ENCODE data around the gene TMEM131.

Gene TMEM131

DNA sequence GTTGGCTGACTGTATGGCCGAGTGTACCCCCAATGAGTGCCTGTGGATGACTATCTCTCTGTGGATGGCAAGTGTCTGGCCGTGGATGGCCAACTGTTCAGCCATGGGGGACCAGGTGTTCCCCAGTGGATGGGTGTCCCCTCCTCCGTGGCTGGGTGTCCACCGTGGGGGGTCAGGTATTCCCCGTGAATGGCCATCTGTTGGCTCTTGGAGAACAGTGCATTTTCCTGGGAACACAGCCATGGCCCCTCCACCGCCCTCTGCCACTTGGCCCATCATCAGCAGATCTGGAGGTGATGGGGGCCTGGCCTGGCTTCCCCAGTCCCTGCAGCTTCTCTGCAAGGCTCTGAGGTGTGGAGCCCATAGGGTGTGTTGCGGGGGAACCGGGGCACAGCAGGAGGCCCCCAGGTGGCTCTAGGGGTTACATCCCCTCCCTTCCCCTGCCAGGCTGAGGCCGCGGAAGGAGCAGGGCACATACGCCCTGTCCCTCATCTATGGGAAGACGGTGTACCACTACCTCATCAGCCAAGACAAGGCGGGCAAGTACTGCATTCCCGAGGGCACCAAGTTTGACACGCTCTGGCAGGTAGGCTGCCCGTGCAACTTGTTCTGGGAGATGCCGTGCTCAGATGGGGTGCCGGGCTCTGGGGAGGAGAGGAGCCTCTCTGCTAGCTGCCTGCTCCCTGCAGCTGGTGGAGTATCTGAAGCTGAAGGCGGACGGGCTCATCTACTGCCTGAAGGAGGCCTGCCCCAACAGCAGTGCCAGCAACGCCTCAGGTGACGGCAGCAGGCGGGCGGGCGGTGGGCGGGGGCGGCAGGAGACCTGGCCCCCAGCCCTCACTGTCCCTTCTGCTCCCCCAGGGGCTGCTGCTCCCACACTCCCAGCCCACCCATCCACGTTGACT lies 263.1 kb downstream of the TMEM131 start:
- Histone ChIP-seq H3K36me3 (no peaks in the 10 kb centered on the region), H3K4me1 (no peaks in the 10 kb centered on the region), H3K9me3 (peaks cover 0 to 10% (median 0%) of the 10 kb centered on the region in 3 donors), H3K27ac (no peak overlapping the region), H3K27me3 (peaks cover 0 to 3% of the 10 kb centered on the region in 2 donors), H3K4me3 (no peak overlapping the region)
- intact Hi-C loops (cut with DNase I; ENCODE audit: low total_unique reads) = no loop called here
- DNase-seq = peak in 1 of 2 donors; percentile 43
- TF ChIP-seq, protein P1, sequence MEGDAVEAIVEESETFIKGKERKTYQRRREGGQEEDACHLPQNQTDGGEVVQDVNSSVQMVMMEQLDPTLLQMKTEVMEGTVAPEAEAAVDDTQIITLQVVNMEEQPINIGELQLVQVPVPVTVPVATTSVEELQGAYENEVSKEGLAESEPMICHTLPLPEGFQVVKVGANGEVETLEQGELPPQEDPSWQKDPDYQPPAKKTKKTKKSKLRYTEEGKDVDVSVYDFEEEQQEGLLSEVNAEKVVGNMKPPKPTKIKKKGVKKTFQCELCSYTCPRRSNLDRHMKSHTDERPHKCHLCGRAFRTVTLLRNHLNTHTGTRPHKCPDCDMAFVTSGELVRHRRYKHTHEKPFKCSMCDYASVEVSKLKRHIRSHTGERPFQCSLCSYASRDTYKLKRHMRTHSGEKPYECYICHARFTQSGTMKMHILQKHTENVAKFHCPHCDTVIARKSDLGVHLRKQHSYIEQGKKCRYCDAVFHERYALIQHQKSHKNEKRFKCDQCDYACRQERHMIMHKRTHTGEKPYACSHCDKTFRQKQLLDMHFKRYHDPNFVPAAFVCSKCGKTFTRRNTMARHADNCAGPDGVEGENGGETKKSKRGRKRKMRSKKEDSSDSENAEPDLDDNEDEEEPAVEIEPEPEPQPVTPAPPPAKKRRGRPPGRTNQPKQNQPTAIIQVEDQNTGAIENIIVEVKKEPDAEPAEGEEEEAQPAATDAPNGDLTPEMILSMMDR (IDR thresholded peaks at IDR 0.05) = no peak

DNA sequence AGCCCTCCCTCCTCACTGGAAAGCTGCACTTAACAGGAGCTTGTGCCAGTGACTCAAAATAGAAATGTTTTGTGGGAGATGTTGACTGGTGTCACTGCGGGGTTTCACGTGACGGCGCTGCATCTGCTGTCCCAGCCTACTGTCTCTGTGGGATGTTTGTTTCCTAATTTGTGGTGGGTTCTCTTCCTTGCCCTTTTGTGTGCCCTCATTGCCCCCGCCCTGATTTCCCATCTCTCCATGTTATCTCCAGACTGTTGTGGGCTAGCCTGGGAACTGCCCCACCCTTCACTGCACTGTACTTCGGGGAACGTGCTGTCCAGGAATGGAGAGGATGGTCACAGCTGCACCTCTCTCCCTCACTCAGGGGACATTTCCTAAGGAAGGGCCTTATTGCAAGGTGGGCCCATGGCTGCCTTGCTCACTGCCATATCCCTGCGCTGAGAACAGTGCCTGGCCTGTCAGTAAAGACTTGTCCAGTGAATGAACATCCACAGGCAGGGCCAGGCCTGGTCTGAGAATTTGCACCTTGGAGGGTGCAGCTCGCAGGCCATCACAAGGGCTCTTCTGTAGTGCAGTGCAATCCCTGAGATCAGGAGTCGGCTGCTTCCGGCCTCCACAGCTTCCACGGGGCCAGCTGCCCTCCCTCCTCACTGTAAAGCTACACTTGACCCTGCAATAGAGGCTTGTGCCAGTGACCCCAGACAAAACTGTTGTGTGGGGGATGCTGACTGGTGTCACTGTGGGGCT lies 264.3 kb downstream of the TMEM131 start:
- TF ChIP-seq, protein P1 (IDR thresholded peaks at IDR 0.05) = no peak
- H3K4me1 ChIP-seq = no peaks in the 10 kb centered on the region
- H3K27ac ChIP-seq = no peak overlapping the region
- H3K36me3 ChIP-seq = no peaks in the 10 kb centered on the region
- H3K4me3 ChIP-seq = no peak overlapping the region
- peaks cover 0 to 3% of the 10 kb centered on the region in 2 donors for H3K27me3 ChIP-seq
- intact Hi-C loops (cut with DNase I; ENCODE audit: low total_unique reads) = no loop called here
- peaks cover 0 to 10% (median 0%) of the 10 kb centered on the region in 3 donors for H3K9me3 ChIP-seq
- peak in 1 of 2 donors; percentile 48 for DNase-seq

DNA sequence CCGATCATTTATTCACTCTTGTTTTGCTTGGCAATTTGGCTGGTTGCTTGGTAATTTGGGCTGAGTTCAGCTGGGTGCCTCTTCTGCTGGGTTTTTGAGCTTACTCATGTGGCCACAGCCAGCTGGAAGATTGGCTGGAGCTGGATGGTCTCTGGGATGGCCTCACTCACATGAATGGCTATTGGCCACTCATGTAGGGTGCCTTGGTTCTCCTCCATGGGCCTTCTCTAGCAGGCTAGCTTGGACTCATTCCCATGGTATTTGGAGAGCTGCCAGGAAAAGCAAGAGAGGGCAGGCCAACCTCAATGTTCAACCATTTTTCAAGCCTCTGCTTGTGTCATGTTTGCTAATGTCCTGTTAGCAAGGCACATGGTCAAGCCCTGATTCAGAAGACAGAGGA lies 265.5 kb downstream of the TMEM131 start:
- no peak for DNase-seq
- H3K27ac ChIP-seq = no peak overlapping the region
- H3K9me3 ChIP-seq = peaks cover 0 to 10% (median 0%) of the 10 kb centered on the region in 3 donors
- H3K4me1 ChIP-seq = no peaks in the 10 kb centered on the region
- H3K36me3 ChIP-seq = no peaks in the 10 kb centered on the region
- no peak overlapping the region for H3K4me3 ChIP-seq
- peaks cover 0 to 3% of the 10 kb centered on the region in 2 donors for H3K27me3 ChIP-seq
- TF ChIP-seq, protein P1 (IDR thresholded peaks at IDR 0.05) = no peak
- intact Hi-C loops (cut with DNase I; ENCODE audit: low total_unique reads) = no loop called here

DNA sequence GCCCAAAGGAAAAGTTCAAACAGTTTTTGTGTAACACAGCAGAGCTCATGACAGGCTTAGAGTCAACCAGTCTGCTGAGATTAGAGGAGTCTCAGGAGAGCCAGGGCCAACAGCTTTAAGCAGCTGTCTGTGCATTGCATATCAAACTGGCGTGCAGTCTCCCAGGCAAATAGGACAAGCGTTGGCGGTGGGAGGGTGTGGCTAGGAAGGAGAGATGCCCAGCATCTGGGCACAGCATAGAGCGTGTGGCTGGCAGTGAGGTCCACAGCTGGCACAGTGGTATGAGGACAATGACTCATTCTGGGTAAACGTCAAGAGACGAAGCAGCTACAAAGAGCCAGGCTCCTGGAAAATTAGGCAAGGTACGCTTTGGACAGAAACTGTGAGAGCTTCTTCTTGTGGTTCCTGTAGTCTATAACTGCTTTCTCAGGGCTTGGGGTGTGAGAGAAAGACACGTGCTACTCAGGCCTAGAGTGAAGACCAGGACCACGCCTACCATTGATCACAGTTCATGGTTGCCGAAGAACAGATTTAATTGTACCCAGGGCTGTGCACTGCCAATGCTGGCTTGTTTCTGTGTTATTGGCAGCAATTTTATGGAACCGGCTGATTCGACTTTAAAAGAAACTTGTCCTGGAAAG lies 267.5 kb downstream of the TMEM131 start:
- H3K9me3 ChIP-seq = peaks cover 0 to 10% (median 0%) of the 10 kb centered on the region in 3 donors
- TF ChIP-seq, protein P1 (IDR thresholded peaks at IDR 0.05) = no peak
- no peak overlapping the region for H3K27ac ChIP-seq
- no peaks in the 10 kb centered on the region for H3K36me3 ChIP-seq
- intact Hi-C loops (cut with DNase I; ENCODE audit: low total_unique reads) = no loop called here
- peaks cover 0 to 13% of the 10 kb centered on the region in 2 donors for H3K27me3 ChIP-seq
- H3K4me3 ChIP-seq = no peak overlapping the region
- H3K4me1 ChIP-seq = no peaks in the 10 kb centered on the region
- no peak for DNase-seq

DNA sequence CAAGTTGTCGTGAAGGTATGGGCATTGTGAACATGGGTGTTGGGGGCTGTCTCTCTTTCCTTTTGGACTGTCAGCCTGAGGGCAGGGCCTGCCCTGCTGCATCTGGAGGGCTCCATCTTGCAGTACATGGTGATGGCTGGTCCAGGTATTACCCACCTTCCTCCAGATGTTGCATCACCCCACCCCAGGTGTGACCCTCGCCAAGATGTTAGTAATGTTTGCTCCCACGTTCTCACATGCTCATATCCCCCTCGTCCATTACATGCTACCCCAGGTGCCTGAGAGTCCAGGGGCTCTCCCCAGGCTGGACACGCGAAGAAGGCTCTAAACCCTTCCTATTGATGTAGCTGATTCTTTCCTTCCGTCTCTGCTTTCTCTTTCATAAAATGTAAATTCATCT lies 268.5 kb downstream of the TMEM131 start:
- intact Hi-C loops (cut with DNase I; ENCODE audit: low total_unique reads) = no loop called here
- Histone ChIP-seq H3K9me3 (peaks cover 0 to 10% (median 0%) of the 10 kb centered on the region in 3 donors), H3K4me1 (no peaks in the 10 kb centered on the region), H3K27me3 (peaks cover 0 to 13% of the 10 kb centered on the region in 2 donors), H3K27ac (no peak overlapping the region), H3K36me3 (no peaks in the 10 kb centered on the region), H3K4me3 (no peak overlapping the region)
- TF ChIP-seq, protein P1 (IDR thresholded peaks at IDR 0.05) = no peak
- no peak for DNase-seq

Measured in tibial artery (tissue), 4 donors.